Upper lobe of left lung (tissue), 6 donors: ENCODE results near the gene IL10RB. TPM values are rescaled to one million over a fixed set of nuclear protein-coding genes. Genes with fewer than 3 reads are reported as not detected.

ENCODE experiments used
- ATAC-seq, 2 donors: fragments of 200-7000 bp; cut with Tn5 transposase; one replicate each; pipeline ENCODE4 v1.9.1; 2022; ENCODE audit warnings: mild to moderate bottlenecking in 2 of 2, moderate library complexity in 2 of 2; ENCODE audit not compliant: low FRiP score in 2 of 2
- DNase-seq, 2 donors: peaks; one replicate each; pipeline ENCODE4 v3.0.0-alpha.2; 2019 to 2020
- H3K27ac ChIP-seq, 4 donors: fragments of 200-600 bp; sonication (generic); one replicate each; pipeline ENCODE4 v1.5.1; 2016 to 2019
- H3K27me3 ChIP-seq, 4 donors: fragments of 200-600 bp; sonication (generic); one replicate each; pipeline ENCODE4 v1.5.1; 2017 to 2019
- H3K36me3 ChIP-seq, 4 donors: fragments of 200-600 bp; sonication (generic); one replicate each; pipeline ENCODE4 v1.5.1; 2016 to 2019
- H3K4me1 ChIP-seq, 4 donors: fragments of 200-600 bp; sonication (generic); one replicate each; pipeline ENCODE4 v1.5.1; 2018 to 2019
- H3K4me3 ChIP-seq, 4 donors: fragments of 200-600 bp; sonication (generic); one replicate each; pipeline ENCODE4 v1.5.1; 2017 to 2019; ENCODE audit warnings: mild to moderate bottlenecking in 2 of 4, moderate library complexity in 1 of 4
- H3K9me3 ChIP-seq, 4 donors: fragments of 200-600 bp; sonication (generic); one replicate each; pipeline ENCODE4 v1.5.1; 2018 to 2019
- CTCF ChIP-seq, 6 experiments: fragments of 450-650 bp in 4 of 6; fragments of 200-600 bp in 2 of 6; sonication (generic) in 2 of 6; IDR thresholded peaks; one replicate each; pipeline ENCODE4 v1.5.1; 2016 to 2019; ENCODE audit warnings: antibody characterized with exemption in 6 of 6
- EP300 ChIP-seq, 4 donors: sonication (generic); formaldehyde crosslinking; IDR thresholded peaks; one replicate each; pipeline ENCODE4 v1.5.1; 2017; ENCODE audit warnings: antibody characterized with exemption in 4 of 4, control low read depth in 2 of 4
- POLR2A ChIP-seq, 4 donors: fragments of 450-650 bp; IDR thresholded peaks; one replicate each; pipeline ENCODE4 v1.5.1; 2016 to 2017; ENCODE audit warnings: antibody characterized with exemption in 4 of 4, mild to moderate bottlenecking in 2 of 4
- POLR2AphosphoS5 ChIP-seq, 2 donors: sonication (generic); formaldehyde crosslinking; IDR thresholded peaks; one replicate each; pipeline ENCODE4 v1.5.1; 2017; ENCODE audit warnings: antibody characterized with exemption in 2 of 2
- WGBS, 2 donors: methylation state at CpG; one replicate each; pipeline ENCODE4 v1.1.5; 2017 to 2018; 5-methylcytosine and 5-hydroxymethylcytosine counted together
- total RNA-seq, 6 donors: library from RNA; depleted of rRNA in 4 of 6; stranded (reverse); fragments of >200 nt in 4 of 6; gene quantifications; one replicate each; pipeline versions ENCODE4 v1.1.0 to v1.2.1, GENCODE V29; 2016 to 2021
- donor health status: DM: no; HTN: no; CAD: no; lungs with moderate emphysema.
- donor health status: DM: no; HTN: yes; CAD: no; lungs with severe emphysema.

IL10RB gene
- total RNA-seq, 6 donors from 2014 or later, result 11.5 to 49.2 (median 41.0) TPM

- Histone ChIP-seq H3K36me3 (no peaks in the 10 kb centered on the region), H3K27ac (no peak overlapping the region), H3K9me3 (no peaks in the 10 kb centered on the region), H3K4me3 (no peak overlapping the region), H3K27me3 (no peaks in the 10 kb centered on the region), H3K4me1 (peaks cover 15 to 30% (median 26%) of the 10 kb centered on the region in 4 donors)
- 40 to 47% methylated on average over 3 of the region's 3 CpGs for WGBS, 2 donors
- ATAC-seq, result no peak
- TF ChIP-seq CTCF (IDR thresholded peaks at IDR 0.05) (no peak), EP300 (IDR thresholded peaks at IDR 0.05) (no peak), POLR2A (IDR thresholded peaks at IDR 0.05) (no peak), POLR2AphosphoS5 (IDR thresholded peaks at IDR 0.05) (no peak)
- peak in 1 of 2 donors; percentile 34 for DNase-seq
Observed at GRCh38 chr21:33228455-33228854, 37.7 kb upstream of the IL10RB start.

- Histone ChIP-seq H3K9me3 (no peaks in the 10 kb centered on the region), H3K4me3 (peak overlapping the region; percentile 20 to 93 (median 88)), H3K27me3 (no peaks in the 10 kb centered on the region), H3K27ac (peak overlapping the region; percentile 96 to 99 (median 98)), H3K4me1 (peaks cover 15 to 34% (median 27%) of the 10 kb centered on the region in 4 donors), H3K36me3 (no peaks in the 10 kb centered on the region)
- no peak for TF ChIP-seq EP300 (IDR thresholded peaks at IDR 0.05)
- no peak for TF ChIP-seq POLR2A (IDR thresholded peaks at IDR 0.05)
- TF ChIP-seq CTCF (IDR thresholded peaks at IDR 0.05), result no peak
- TF ChIP-seq POLR2AphosphoS5 (IDR thresholded peaks at IDR 0.05), result no peak
- DNase-seq (no peak), ATAC-seq (no peak)
- 42 to 43% methylated on average over 18 of the region's 18 CpGs for WGBS, 2 donors
Observed at GRCh38 chr21:33229099-33229783, 36.9 kb upstream of the IL10RB start.

- peaks cover 15 to 34% (median 28%) of the 10 kb centered on the region in 4 donors for H3K4me1 ChIP-seq
- peak in 1 of 6 experiments; percentile 4 for TF ChIP-seq CTCF (IDR thresholded peaks at IDR 0.05)
- TF ChIP-seq POLR2A (IDR thresholded peaks at IDR 0.05), result peak; percentile 27 to 91 (median 81)
- TF ChIP-seq POLR2AphosphoS5 (IDR thresholded peaks at IDR 0.05), result peak; percentile 72 to 90
- TF ChIP-seq EP300 (IDR thresholded peaks at IDR 0.05), result no peak
- H3K27me3 ChIP-seq, result no peaks in the 10 kb centered on the region
- no peaks in the 10 kb centered on the region for H3K9me3 ChIP-seq
- DNase-seq (peak; percentile 80 to 98), ATAC-seq (peak; percentile 90 to 97)
- H3K27ac ChIP-seq, result peak within 1 kb of the TSS; percentile 96 to 99 (median 98)
- 0% methylated on average over 47 of the region's 95 CpGs; no CpG with 5 or more reads in 1 of the 2 donors for WGBS, 2 donors
- no peaks in the 10 kb centered on the region for H3K36me3 ChIP-seq
- peak within 1 kb of the TSS; percentile 52 to 93 (median 88) for H3K4me3 ChIP-seq
Observed at GRCh38 chr21:33229784-33230544, 36.2 kb upstream of the IL10RB start, which contains the start of gene IFNAR2. Gene IFNAR2, plus strand, starts transcription at chr21:33229938. Its CDS starts 11,985 bp downstream, at chr21:33241923.

GRCh38 chr21:33230545-33231324 lies 35.4 kb upstream of the IL10RB start:
- Histone ChIP-seq H3K4me1 (peaks cover 15 to 34% (median 30%) of the 10 kb centered on the region in 4 donors), H3K27me3 (no peaks in the 10 kb centered on the region), H3K36me3 (no peaks in the 10 kb centered on the region), H3K27ac (peak overlapping the region; percentile 96 to 99 (median 98)), H3K4me3 (peak overlapping the region; percentile 52 to 93 (median 88)), H3K9me3 (no peaks in the 10 kb centered on the region)
- ATAC-seq (peak; percentile 62 to 80), DNase-seq (peak in 1 of 2 donors; percentile 70)
- TF ChIP-seq CTCF (IDR thresholded peaks at IDR 0.05), result peak in 1 of 6 experiments; percentile 23
- no peak for TF ChIP-seq EP300 (IDR thresholded peaks at IDR 0.05)
- WGBS, 2 donors, result 2% methylated on average over 22 to 23 of the region's 30 CpGs
